ENCODE results near the gene C1orf167. TPM values are rescaled to one million over a fixed set of nuclear protein-coding genes. Genes with fewer than 3 reads are reported as not detected.

C1orf167 gene
- total and polyA plus RNA-seq, 2 donors (not counting 1 experiment from before 2014, with no cell fraction given), result not detected

DNA sequence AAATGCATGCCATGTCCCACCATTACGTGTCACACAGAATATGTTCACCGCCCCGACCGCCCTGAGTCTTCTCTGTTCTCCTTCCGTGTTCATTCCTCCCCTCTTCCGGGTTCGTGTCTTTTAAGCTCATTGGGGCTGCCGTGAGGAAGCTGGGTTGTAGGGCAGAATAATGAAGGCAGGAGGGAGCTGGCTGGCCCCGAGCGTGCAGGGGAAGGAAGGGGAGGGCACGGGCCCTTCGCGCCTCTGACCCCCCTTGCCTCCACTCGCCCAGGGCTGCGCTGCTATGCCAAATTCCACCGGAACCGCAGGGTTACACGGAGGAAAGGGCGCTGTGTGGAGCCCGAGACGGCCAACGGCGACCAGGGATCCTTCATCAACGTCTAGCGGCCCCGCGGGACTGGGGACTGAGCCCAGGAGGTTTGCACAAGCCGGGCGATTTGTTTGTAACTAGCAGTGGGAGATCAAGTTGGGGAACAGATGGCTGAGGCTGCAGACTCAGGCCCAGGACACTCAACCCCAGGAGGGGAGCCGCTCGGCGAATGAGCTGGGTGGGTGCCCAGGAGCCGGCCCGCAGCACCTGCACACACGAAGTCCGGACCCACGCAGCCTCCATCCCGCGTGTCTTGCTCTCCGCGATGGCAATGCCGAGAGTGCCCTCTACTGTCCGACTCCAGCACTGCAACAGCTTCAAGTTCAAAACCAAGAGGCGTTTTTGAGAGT, 42.5 kb upstream of the C1orf167 start:
- Histone ChIP-seq H3K4me3 (ENCODE audit: control extremely low read depth in 1 of 5, extremely low read depth in 1 of 5, insufficient read depth in 1 of 5, low read depth in 2 of 5, low read length in 4 of 5) (peak overlapping the region in 4 of 5 experiments; percentile 43 to 67 (median 63)), H3K4me1 (ENCODE audit: control insufficient read depth in 2 of 2, insufficient read depth in 2 of 2, low read length in 2 of 2) (peaks cover 8 to 13% of the 10 kb centered on the region in 2 donors), H3K9ac (ENCODE audit: low read length) (peak overlapping the region; percentile 62), H3K27me3 (replicated peaks in 1 of 4; ENCODE audit: control extremely low read depth in 1 of 4, control insufficient read depth in 3 of 4, insufficient read depth in 4 of 4, low read length in 3 of 4) (no peaks in the 10 kb centered on the region), H3K79me2 (ENCODE audit: control insufficient read depth, insufficient read depth, low read length) (no peaks in the 10 kb centered on the region), H2AFZ (ENCODE audit: insufficient read depth, low read depth, low read length, poor library complexity, severe bottlenecking) (peak overlapping the region; percentile 98), H3K4me2 (replicated peaks; ENCODE audit: low read depth, low read length, poor library complexity, severe bottlenecking) (peak overlapping the region; percentile 95), H3K27ac (ENCODE audit: low read length in 2 of 2) (peak overlapping the region; percentile 54 to 73), H3K9me3 (ENCODE audit: control extremely low read depth in 1 of 3, control insufficient read depth in 2 of 3, insufficient read depth in 1 of 3, low read length in 2 of 3) (no peaks in the 10 kb centered on the region), H4K20me1 (ENCODE audit: control insufficient read depth, insufficient read depth, low read length, poor library complexity, severe bottlenecking) (no peaks in the 10 kb centered on the region), H3K36me3 (replicated peaks in 1 of 2; ENCODE audit: control extremely low read depth in 1 of 2, control insufficient read depth in 1 of 2, extremely low read depth in 1 of 2, insufficient read depth in 2 of 2, low read length in 1 of 2) (no peaks in the 10 kb centered on the region)
- peaks cover 13% of the 10 kb centered on the region for H3K4me1 Mint-ChIP-seq
- ChIA-PET POLR2A (interaction anchor here (0.5 to 2.6 kb wide), 14 partner anchors 9 to 619 kb away, joined by 3 to 27 read pairs (median 6); partner anchors contain the start of genes AGTRAP, FBXO2, FBXO44 and FBXO6), CTCF (interaction anchor here (0.7 to 9.9 kb wide), 32 partner anchors 9 to 707 kb away, joined by 3 to 231 read pairs (median 6); partner anchors contain the start of genes AGTRAP, FBXO2, FBXO44 and FBXO6)
- peak; percentile 91 for DNase-seq
- intact Hi-C loops (cut with micrococcal nuclease), result loop anchor here (1.0 to 5.0 kb wide), 7 partner anchors 11 to 682 kb away; partner anchors contain the start of genes AGTRAP, FBXO6 and MAD2L2
- peak overlapping the region; percentile 72 for H3K4me3 Mint-ChIP-seq
- no peaks in the 10 kb centered on the region for H3K27me3 Mint-ChIP-seq
- ATAC-seq (ENCODE audit: low read depth), result peak; percentile 88
- H3K27ac Mint-ChIP-seq, result peak overlapping the region; percentile 96
- no peak for TF ChIP-seq EZH2 (IDR thresholded peaks at IDR 0.05; ENCODE audit: borderline replicate concordance, insufficient read depth, low read depth, low read length, poor library complexity, severe bottlenecking)
- TF ChIP-seq, protein P1, sequence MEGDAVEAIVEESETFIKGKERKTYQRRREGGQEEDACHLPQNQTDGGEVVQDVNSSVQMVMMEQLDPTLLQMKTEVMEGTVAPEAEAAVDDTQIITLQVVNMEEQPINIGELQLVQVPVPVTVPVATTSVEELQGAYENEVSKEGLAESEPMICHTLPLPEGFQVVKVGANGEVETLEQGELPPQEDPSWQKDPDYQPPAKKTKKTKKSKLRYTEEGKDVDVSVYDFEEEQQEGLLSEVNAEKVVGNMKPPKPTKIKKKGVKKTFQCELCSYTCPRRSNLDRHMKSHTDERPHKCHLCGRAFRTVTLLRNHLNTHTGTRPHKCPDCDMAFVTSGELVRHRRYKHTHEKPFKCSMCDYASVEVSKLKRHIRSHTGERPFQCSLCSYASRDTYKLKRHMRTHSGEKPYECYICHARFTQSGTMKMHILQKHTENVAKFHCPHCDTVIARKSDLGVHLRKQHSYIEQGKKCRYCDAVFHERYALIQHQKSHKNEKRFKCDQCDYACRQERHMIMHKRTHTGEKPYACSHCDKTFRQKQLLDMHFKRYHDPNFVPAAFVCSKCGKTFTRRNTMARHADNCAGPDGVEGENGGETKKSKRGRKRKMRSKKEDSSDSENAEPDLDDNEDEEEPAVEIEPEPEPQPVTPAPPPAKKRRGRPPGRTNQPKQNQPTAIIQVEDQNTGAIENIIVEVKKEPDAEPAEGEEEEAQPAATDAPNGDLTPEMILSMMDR (IDR thresholded peaks at IDR 0.05), result peak; percentile 95
- WGBS (ENCODE audit: insufficient coverage), result under 1% methylated on average over 31 of the region's 44 CpGs
- no peaks in the 10 kb centered on the region for H3K9me3 Mint-ChIP-seq (ENCODE audit: insufficient read depth)

- no peaks in the 10 kb centered on the region for H3K9me3 ChIP-seq (ENCODE audit: control extremely low read depth in 1 of 3, control insufficient read depth in 2 of 3, insufficient read depth in 1 of 3, low read length in 2 of 3)
- H3K27ac ChIP-seq (ENCODE audit: low read length in 2 of 2), result peak overlapping the region in 1 of 2 donors; percentile 54
- no peaks in the 10 kb centered on the region for H3K27me3 ChIP-seq (replicated peaks in 1 of 4; ENCODE audit: control extremely low read depth in 1 of 4, control insufficient read depth in 3 of 4, insufficient read depth in 4 of 4, low read length in 3 of 4)
- H3K27ac Mint-ChIP-seq, result peak overlapping the region; percentile 96
- CTCF ChIA-PET, result interaction anchor here (0.6 to 9.9 kb wide), 33 partner anchors 9 to 708 kb away, joined by 3 to 231 read pairs (median 5); partner anchors contain the start of genes AGTRAP, FBXO2, FBXO44 and FBXO6
- no peaks in the 10 kb centered on the region for H3K27me3 Mint-ChIP-seq
- H3K4me1 ChIP-seq (ENCODE audit: control insufficient read depth in 2 of 2, insufficient read depth in 2 of 2, low read length in 2 of 2), result peaks cover 8 to 15% of the 10 kb centered on the region in 2 donors
- peak overlapping the region; percentile 95 for H3K4me2 ChIP-seq (replicated peaks; ENCODE audit: low read depth, low read length, poor library complexity, severe bottlenecking)
- WGBS (ENCODE audit: insufficient coverage), result 77% methylated on average over 12 of the region's 12 CpGs
- peak overlapping the region in 4 of 5 experiments; percentile 43 to 67 (median 63) for H3K4me3 ChIP-seq (ENCODE audit: control extremely low read depth in 1 of 5, extremely low read depth in 1 of 5, insufficient read depth in 1 of 5, low read depth in 2 of 5, low read length in 4 of 5)
- no peaks in the 10 kb centered on the region for H3K9me3 Mint-ChIP-seq (ENCODE audit: insufficient read depth)
- no peak for ATAC-seq (ENCODE audit: low read depth)
- H3K79me2 ChIP-seq (ENCODE audit: control insufficient read depth, insufficient read depth, low read length), result no peaks in the 10 kb centered on the region
- DNase-seq, result no peak
- POLR2A ChIA-PET, result interaction anchor here (0.7 to 2.6 kb wide), 12 partner anchors 9 to 458 kb away, joined by 3 to 27 read pairs (median 4); partner anchors contain the start of genes AGTRAP, FBXO2, FBXO44 and FBXO6
- peak overlapping the region; percentile 72 for H3K4me3 Mint-ChIP-seq
- no peak for TF ChIP-seq EZH2 (IDR thresholded peaks at IDR 0.05; ENCODE audit: borderline replicate concordance, insufficient read depth, low read depth, low read length, poor library complexity, severe bottlenecking)
- TF ChIP-seq, protein P1 (IDR thresholded peaks at IDR 0.05), result peak; percentile 66
- no peaks in the 10 kb centered on the region for H3K36me3 ChIP-seq (replicated peaks in 1 of 2; ENCODE audit: control extremely low read depth in 1 of 2, control insufficient read depth in 1 of 2, extremely low read depth in 1 of 2, insufficient read depth in 2 of 2, low read length in 1 of 2)
- intact Hi-C loops (cut with micrococcal nuclease), result no loop called here
- H2AFZ ChIP-seq (ENCODE audit: insufficient read depth, low read depth, low read length, poor library complexity, severe bottlenecking), result peak overlapping the region; percentile 98
- peak overlapping the region; percentile 62 for H3K9ac ChIP-seq (ENCODE audit: low read length)
- H3K4me1 Mint-ChIP-seq, result peaks cover 13% of the 10 kb centered on the region
- no peaks in the 10 kb centered on the region for H4K20me1 ChIP-seq (ENCODE audit: control insufficient read depth, insufficient read depth, low read length, poor library complexity, severe bottlenecking)
Observed at GRCh38 chr1:11720033-11720376, 42.0 kb upstream of the C1orf167 start.
